Heart left ventricle (tissue), 13 donors: ENCODE data around the gene INF2.

Experiments
- POLR2A ChIP-seq, 2 donors: fragments of 450-650 bp; IDR thresholded peaks; one replicate each; pipeline ENCODE4 v1.6.1; 2017; ENCODE audit warnings: antibody characterized with exemption in 2 of 2, mild to moderate bottlenecking in 2 of 2, moderate library complexity in 2 of 2
- TF ChIP-seq, protein P1 (sequence below), 12 donors: fragments of 200-600 bp; sonication (generic) in 4 of 12; IDR thresholded peaks; one replicate each; pipeline versions ENCODE4 v1.5.0 to v1.8.0; 2018 to 2022; ENCODE audit warnings: antibody characterized with exemption in 12 of 12, mild to moderate bottlenecking in 5 of 12
- donor health status: ischemic (EF 13 %, LVEDD 7.1; RV severe dilation, severe dysfunction).
- donor health status: DM: no; HTN: yes; CAD: no.
- donor health status: DM: no; HTN: no; CAD: no.
- donor health status: ischemic (EF 25% LVEDD 6.9; RV normal size, moderate dysfunction).
- donor health status: ischemic (EF 25% LVEDD 5.7; RV mildly dilated, moderate dysfunction).
- donor health status: ischemic (EF 35%, LVEDD 5.7; RV mildly dilated, moderate dysfunction).
- donor health status: nonischemic (EF 11% LVEDD 7.7; RV severe dilation, severe dysfunction).
- donor health status: DM: yes; HTN: yes; CAD: no.
- donor health status: PGD.
- donor health status: ischemic (EF 29% LVEDD 5.4; RV normal size, mild dysfunction).
- donor health status: nonischemic (EF 23%, LVEDD 6.1; RV moderate dilation, normal function).

DNA sequence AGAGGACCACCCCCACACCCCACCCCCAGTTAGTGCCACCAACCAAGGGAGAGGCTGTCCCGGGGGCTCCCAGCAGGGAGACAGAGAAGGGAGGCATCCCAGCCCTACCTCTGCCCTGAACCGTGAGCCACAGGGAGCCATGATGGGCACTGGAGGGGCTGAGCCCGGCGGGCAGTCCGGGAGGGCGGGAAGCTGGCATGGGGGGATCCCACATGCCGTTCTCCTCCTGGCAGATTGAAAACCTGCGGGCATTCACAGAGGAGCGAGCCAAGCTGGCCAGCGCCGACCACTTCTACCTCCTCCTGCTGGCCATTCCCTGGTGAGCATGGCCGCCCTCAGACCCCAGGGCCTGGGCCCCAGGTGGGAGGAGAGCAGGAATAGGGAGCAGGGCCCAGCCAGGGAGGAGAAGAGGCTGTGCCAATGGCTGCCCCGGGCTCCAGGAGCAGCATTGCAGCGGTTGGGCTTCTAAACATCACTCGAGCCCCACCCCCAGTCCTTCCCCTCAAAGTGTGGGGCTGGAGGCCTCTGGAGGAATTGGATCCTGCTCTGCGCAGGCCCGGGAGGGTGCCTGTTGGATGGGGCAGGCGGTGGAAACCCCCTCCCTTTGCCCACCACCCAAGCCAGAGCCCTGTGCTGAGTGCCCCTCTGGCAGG lies 20.1 kb downstream of the INF2 start:
- no peak for TF ChIP-seq POLR2A (IDR thresholded peaks at IDR 0.05)
- TF ChIP-seq, protein P1, sequence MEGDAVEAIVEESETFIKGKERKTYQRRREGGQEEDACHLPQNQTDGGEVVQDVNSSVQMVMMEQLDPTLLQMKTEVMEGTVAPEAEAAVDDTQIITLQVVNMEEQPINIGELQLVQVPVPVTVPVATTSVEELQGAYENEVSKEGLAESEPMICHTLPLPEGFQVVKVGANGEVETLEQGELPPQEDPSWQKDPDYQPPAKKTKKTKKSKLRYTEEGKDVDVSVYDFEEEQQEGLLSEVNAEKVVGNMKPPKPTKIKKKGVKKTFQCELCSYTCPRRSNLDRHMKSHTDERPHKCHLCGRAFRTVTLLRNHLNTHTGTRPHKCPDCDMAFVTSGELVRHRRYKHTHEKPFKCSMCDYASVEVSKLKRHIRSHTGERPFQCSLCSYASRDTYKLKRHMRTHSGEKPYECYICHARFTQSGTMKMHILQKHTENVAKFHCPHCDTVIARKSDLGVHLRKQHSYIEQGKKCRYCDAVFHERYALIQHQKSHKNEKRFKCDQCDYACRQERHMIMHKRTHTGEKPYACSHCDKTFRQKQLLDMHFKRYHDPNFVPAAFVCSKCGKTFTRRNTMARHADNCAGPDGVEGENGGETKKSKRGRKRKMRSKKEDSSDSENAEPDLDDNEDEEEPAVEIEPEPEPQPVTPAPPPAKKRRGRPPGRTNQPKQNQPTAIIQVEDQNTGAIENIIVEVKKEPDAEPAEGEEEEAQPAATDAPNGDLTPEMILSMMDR (IDR thresholded peaks at IDR 0.05) = no peak
